ENCODE measurements around the gene SPDYA.

The SPDYA gene

DNA sequence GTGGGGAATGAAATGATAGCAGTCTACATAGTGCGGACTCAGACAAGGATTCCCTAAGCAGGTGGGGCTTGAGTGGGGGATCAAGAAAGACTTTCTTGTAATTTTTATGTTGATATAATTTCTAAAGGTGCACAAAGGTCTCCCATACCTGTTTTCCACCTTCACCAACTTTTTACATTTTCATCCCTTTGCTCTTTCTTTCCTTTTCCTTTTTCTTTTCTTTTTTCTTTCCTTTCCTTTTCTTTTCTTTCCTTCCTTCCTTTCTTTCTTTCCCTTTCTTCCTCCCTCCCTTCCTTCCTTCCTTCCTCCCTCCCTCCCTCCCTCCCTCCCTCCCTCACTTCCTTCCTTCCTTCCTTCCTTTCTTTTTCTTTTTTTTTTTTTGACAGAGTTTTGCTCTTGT is 69.6 kb downstream of the SPDYA start:
- TF ChIP-seq, protein P1, sequence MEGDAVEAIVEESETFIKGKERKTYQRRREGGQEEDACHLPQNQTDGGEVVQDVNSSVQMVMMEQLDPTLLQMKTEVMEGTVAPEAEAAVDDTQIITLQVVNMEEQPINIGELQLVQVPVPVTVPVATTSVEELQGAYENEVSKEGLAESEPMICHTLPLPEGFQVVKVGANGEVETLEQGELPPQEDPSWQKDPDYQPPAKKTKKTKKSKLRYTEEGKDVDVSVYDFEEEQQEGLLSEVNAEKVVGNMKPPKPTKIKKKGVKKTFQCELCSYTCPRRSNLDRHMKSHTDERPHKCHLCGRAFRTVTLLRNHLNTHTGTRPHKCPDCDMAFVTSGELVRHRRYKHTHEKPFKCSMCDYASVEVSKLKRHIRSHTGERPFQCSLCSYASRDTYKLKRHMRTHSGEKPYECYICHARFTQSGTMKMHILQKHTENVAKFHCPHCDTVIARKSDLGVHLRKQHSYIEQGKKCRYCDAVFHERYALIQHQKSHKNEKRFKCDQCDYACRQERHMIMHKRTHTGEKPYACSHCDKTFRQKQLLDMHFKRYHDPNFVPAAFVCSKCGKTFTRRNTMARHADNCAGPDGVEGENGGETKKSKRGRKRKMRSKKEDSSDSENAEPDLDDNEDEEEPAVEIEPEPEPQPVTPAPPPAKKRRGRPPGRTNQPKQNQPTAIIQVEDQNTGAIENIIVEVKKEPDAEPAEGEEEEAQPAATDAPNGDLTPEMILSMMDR (IDR thresholded peaks at IDR 0.05; ENCODE audit: low read length, missing control alignments) = no peak
- no peak overlapping the region for H3K4me3 ChIP-seq (replicated peaks; ENCODE audit: low read depth, low read length)
- DNase-seq (ENCODE audit: low read depth) = no peak

DNA sequence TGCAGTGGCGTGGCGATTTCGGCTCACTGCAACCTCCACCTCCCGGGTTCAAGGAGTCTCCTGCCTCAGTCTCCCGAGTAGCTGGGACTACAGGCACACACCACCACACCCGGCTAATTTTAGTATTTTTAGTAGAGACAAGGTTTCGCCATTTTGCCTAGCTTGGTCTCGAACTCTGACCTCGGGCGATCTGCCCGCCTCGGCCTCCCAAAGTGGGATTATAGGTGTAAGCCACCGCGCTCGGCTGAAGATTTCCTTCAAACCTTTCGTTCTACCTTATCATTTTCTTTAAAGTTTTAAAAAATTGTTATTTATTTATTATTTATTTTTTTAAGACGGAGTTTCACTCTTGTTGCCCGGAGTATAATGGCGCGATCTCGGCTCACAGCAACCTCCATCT is 82.9 kb downstream of the SPDYA start:
- TF ChIP-seq, protein P1 (IDR thresholded peaks at IDR 0.05; ENCODE audit: low read length, missing control alignments) = no peak
- H3K4me3 ChIP-seq (replicated peaks; ENCODE audit: low read depth, low read length) = no peak overlapping the region
- no peak for DNase-seq (ENCODE audit: low read depth)

DNA sequence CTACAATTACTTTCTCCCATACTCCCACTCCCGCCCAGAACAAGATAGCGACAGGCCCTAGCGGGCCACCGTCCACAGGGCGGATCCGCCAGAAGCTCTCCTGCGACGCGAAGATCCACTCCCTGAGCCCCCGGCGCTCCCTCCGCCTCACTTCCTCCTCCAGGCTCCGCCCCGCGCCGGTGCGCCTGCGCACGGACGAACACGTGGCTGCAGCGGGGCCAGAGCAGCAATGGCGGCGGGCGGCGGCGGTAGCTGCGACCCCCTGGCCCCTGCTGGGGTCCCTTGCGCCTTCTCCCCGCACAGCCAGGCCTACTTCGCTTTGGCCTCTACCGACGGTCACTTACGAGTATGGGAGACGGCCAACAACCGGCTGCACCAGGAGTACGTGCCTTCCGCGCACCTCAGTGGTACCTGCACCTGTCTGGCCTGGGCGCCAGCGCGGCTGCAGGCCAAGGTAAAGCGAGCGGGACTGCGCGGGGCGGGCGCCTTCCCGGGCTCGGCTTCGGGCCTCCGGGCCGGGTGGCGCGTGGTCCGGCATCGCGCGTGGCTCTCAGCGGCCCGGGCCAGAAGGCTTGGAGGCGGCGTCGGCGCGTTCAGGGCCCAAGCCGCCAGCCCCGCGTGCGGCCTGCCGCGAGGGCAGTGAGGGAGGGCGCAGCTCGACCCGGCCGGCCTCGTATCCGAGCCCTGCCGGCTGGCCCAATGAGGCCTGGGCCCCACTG is 84.0 kb downstream of the SPDYA start, which contains the start of gene WDR43:
Gene WDR43, plus strand, starts transcription at position 198 of the 719 bp plus-strand sequence. Its CDS starts 32 bp downstream, at position 230.
- peak within 1 kb of the TSS; percentile 77 for H3K4me3 ChIP-seq (replicated peaks; ENCODE audit: low read depth, low read length)
- peak; percentile 99 for DNase-seq (ENCODE audit: low read depth)
- TF ChIP-seq, protein P1 (IDR thresholded peaks at IDR 0.05; ENCODE audit: low read length, missing control alignments) = no peak

DNA sequence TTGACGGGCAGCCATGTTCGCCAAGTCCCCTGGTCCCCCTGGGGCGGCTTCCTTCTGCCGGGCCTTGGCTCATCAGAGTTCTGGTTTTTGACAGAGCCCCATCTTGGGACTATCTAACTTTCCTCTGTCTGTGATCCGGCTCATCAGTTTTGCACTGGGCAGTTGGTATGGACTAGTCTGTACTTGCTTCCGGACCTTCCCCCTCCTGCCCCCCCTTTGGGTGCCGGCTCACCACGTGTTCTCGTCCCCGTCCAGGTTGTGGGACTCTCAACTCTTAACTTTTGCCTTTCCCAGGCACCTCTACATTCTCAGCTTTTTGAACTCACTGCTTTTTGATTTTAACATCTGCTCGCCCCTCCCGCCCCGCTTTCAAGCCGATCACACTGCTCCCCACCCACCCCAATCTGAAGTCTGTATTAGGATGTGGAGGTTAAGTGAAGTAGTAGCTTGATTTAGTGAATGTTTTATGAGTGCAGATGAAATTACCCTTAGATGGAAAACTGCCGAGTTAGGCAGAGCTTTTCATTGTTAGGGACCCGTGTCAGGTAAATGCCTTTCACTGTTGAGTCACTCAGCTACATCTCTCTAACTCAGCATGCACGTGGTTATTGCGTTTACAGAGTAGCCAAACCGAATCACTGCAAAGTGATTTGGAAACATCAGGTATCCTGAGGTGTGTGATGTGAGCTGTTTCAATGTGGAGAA is 84.7 kb downstream of the SPDYA start:
- peak; percentile 26 for DNase-seq (ENCODE audit: low read depth)
- H3K4me3 ChIP-seq (replicated peaks; ENCODE audit: low read depth, low read length) = peak overlapping the region; percentile 77
- TF ChIP-seq, protein P1 (IDR thresholded peaks at IDR 0.05; ENCODE audit: low read length, missing control alignments) = no peak

DNA sequence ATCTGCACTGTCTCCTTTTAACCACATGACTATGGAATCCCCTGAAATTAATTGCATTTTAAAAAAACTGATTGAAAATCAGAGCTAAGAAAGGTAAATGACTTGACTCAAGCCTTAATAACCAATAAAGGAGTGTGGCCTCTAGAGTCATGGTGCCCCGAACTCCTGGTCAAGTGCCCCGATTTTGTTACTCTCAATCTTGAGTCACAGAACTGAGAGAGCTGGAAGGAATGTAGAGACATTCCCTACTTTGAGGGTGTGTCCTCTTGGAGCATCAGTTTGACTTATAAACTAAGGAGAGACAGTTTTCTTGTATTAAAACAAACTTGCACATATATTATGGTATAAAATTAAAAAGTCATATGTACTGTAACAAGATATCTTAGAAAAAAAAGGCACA is 86.3 kb downstream of the SPDYA start:
- TF ChIP-seq, protein P1 (IDR thresholded peaks at IDR 0.05; ENCODE audit: low read length, missing control alignments) = no peak
- H3K4me3 ChIP-seq (replicated peaks; ENCODE audit: low read depth, low read length) = no peak overlapping the region
- DNase-seq (ENCODE audit: low read depth) = peak; percentile 37

DNA sequence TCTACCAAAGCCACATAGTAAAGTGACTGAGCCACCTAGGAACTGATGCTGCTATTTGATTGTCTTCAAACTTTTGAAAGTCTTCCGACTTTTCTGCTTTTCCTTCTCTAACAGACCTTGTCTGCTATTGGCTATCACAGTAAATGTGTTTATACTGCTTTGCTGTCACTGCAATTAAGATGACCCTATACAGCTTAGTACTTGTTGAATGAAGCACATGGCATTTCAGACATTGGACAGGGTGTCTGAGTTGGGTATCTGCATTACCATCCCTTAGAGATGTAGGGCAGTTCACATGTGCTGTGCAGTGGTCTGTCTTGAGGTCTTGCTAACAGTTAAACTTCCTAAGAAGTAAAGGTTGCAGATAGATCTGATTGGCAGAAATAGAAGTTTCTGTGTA is 87.4 kb downstream of the SPDYA start:
- no peak for DNase-seq (ENCODE audit: low read depth)
- H3K4me3 ChIP-seq (replicated peaks; ENCODE audit: low read depth, low read length) = no peak overlapping the region

More for the DNA sequence above, 87.4 kb downstream of the SPDYA start:
- TF ChIP-seq, protein P1 (IDR thresholded peaks at IDR 0.05; ENCODE audit: low read length, missing control alignments) = no peak

Measured in fibroblast of pulmonary artery (primary cell).